T1000 (cell line): ENCODE data around the gene KRTAP4-9.
"Not testable (repeated sequence)": the region's sequence is repeated elsewhere in the genome, so short reads cannot be mapped to it uniquely, and the experiment has no call there.

ENCODE experiments used
- DNase-seq: peaks from one replicate; lab custom pipeline; 2025; ENCODE audit warnings: mixed read lengths; lab: John Stamatoyannopoulos, UW

Gene KRTAP4-9

DNA sequence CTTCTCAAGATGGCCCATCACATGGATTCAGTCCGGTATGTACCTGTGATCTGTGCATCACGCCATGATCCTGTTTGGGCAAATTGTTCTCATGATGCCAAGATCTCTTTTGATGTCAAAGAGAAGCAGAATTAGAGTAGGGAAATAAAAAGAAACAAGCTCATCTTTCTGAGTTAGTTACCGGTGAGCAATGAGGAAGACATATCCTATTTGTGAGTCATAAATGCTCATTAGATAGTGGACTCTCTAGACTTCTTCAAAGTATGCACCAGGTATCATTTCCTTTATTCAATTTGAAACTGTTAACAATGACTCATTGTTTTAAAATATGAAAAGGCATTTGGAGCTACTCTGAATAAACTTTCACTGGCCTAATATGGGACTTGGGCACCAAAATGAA lies 26.8 kb downstream of the KRTAP4-9 start:
- DNase-seq: no peak

DNA sequence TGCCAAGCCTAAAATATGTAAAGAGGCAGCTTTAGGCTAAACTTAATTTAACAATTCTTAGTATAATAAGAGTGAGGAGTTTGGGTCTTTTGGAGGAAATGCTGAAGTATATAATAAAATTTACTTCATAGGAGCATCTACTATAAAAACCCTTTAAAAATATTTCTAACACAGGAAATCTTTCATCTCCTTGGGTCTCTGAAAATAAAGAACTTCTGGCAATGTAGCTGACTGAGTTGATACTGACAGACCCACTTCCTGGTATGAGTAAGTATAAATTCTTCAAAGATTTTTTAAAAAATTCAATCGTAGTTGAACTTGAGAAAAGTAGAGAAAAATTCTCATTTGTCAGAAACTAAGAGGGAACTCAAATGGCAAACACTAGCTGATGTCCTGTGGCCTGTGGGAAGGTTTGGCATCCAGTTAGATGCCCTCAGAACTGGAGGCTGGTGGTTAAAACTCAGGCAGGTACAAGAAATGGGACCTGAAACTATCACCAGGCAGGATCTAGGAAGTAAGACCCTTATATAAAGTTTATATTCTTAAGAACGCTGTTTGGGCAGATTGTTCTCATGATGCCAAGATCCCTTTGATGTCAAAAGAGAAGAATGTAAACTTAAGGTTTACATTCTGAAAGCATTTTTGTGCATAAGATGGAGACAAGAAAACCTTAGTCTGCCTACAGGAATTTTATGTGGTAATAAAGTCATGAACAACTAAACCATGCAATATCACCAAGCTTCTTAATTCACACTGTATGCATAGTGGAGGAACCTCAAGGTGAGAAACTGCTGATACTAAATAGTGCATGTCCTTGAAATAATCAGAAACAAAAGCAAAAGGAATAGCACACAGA lies 28.9 kb downstream of the KRTAP4-9 start:
- DNase-seq: no peak

- DNase-seq: not testable (repeated sequence)
Observed at GRCh38 chr17:41139865-41140264, 34.7 kb downstream of the KRTAP4-9 start.

DNA sequence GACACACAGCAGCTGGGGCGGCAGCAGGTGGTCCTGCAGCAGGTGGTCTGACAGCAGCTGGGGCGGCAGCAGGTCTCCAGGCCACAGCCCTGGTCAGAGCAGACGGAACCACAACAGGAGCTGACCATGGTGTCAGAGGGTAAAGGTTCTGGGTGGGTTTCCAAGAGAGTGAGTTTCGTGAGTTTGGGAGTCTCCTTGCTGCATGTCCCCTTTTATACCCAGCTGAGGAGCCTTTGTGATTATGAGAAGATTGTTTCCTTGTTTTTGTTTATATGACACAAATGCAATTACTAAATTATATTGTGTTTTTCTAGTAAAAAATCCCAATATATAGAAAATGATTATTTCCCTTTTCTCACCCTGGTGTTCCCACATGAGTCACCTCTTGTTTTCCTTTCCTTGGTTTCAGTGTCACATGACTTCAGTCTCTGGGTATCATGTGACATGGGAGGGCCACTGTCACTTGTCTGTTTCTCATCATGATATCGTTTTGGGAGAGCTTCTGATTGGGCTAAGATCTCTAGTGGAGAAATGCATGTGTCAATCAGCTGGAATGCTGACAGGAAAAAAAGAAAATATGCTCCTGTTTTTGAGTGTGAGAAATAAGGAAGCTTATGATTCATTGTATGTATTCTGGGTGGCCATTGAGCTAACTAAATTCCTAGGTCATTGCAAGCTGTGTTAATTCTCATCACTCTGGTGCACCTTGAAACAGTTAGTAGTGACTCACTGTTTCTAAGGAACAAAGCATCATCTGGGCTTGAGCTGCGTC lies 35.4 kb downstream of the KRTAP4-9 start, which contains the start of gene KRTAP4-6:
Gene KRTAP4-6 (minus strand): TSS at position 185 of the 772 bp plus-strand sequence. CDS start 57 bp downstream, at position 128.
- DNase-seq: no peak

DNA sequence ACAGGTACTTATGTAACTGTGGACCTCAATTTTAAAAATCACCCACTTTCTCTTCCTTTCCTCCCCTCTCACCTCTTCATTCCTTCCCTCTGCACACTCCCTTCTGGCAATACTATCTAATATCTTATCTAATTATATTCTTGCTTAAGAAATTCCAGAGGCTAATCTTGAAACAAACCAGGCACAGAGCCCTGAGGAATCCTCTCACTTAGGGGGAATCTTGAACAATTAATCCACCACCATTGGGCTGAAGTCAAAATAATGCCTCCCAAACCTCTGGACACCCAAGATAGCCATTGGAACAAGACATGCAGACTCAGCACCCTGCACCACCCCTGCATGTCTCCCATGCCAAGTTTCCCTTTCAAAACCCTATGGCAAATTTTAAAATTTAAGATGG lies 36.2 kb downstream of the KRTAP4-9 start:
- DNase-seq: no peak

GRCh38 chr17:41144846-41145245 lies 39.7 kb downstream of the KRTAP4-9 start:
- no peak for DNase-seq

GRCh38 chr17:41145261-41145660 lies 40.1 kb downstream of the KRTAP4-9 start:
- DNase-seq: no peak

- DNase-seq: no peak
Observed at GRCh38 chr17:41147531-41148204, 42.5 kb downstream of the KRTAP4-9 start.

DNA sequence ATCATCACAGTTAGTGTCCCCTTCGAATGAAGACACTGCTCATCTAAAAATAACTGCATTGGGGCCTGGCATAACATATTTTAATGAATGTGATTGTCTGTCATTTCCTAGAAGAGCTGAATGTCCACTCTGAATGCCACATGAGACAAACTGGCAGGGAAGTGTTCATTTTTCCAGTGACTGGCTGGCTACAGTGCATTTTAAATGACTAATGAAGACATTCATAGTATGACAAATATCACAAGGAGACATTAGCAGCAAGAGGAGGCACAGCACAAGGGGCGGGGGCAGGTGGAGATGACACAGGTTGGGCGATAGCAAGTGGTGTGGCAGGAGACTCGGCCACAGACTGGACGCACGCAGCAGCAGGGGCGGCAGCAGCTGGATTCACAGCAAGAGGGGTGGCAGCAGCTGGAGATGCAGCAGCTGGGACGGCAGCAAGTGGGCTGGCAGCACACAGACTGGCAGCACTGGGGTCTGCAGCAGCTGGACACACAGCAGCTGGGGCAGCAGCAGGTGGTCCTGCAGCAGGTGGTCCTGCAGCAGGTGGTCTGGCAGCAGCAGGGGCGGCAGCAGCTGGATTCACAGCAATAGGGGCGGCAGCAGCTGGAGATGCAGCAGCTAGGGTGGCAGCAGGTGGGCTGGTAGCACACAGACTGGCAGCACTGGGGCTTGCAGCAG lies 43.9 kb downstream of the KRTAP4-9 start:
- not testable (repeated sequence) for DNase-seq

GRCh38 chr17:41149652-41149985 lies 44.4 kb downstream of the KRTAP4-9 start, which contains the start of gene KRTAP4-5:
KRTAP4-5 (minus strand) TSS chr17:41149825; CDS start chr17:41149767, 58 bp downstream.
- no peak for DNase-seq

DNA sequence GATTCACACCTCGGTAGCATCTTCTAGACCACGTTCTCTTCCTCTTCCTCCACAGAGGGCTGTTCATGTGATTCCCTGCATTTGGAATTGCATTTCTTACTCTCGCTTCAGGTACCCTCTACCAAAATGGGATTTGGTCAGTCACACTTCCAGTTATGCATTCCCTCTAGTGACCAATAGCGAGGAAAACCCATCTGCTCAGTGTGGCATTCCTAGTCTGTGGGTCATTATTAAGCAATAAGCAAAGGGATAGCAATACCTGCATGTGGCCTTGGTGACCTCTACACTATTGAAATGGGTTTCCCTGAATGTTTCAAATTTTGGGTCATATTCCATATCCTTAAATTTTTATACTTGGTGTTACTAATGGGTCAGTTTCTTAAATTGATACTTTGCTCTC lies 44.8 kb downstream of the KRTAP4-9 start:
- no peak for DNase-seq

DNA sequence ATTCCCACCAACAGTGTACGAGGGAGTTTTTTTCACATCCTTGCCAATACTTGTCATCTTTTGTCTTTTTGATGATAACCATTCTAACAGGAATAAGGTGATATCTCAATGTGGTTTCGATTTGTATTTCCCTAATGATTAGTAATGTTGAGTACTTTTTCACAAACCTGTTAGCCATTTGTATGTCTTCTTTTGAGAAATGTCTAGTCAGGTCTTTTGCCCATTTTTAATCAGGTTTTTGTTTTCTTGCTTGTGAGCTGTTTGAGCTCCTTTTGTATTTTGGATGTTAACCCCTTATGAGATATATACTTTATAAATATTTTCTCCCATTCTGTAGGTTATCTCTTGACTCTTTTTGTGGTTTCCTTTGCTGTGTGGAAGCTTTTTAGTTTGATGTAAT lies 46.3 kb downstream of the KRTAP4-9 start:
- DNase-seq: no peak

DNA sequence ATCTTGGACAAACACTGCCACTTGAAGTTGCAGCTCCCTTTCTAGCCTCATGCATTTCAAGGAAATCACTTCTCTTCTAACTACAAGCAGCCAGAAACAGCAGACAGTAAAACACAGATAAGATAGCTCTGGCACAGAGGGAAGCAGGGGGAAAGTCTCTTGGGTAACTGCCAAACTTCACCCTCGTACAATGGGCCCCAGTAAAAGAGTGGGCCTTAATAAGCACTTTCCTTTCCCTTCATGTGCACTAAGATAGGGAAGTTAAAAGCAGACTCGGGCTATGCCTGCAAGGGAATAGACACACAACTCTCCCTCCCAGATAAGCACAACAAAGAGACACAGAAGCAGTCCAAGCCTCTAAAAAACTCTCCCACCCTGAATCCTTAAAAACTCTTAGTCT lies 48.7 kb downstream of the KRTAP4-9 start:
- no peak for DNase-seq
